GM23248 (cell line): ENCODE results near the gene GLRX. TPM values are rescaled to one million over a fixed set of nuclear protein-coding genes. Genes with fewer than 3 reads are reported as not detected.

Source experiments
- DNase-seq: peaks from one replicate; pipeline ENCODE4 v3.0.0-alpha.2; 2015
- H2AFZ ChIP-seq: fragments of 200-600 bp; sonication (generic); 2 replicates; pipeline ENCODE4 v1.6.1; 2016; ENCODE audit warnings: antibody characterized with exemption
- H3F3A ChIP-seq: fragments of 200-600 bp; sonication (generic); 2 replicates; pipeline ENCODE4 v1.6.1; 2016; ENCODE audit warnings: mild to moderate bottlenecking, antibody characterized with exemption, mixed run types; ENCODE audit not compliant: insufficient read depth
- H3K27ac ChIP-seq: fragments of 200-600 bp; sonication (generic); 2 replicates; pipeline ENCODE4 v1.5.1; 2016; ENCODE audit warnings: mild to moderate bottlenecking
- H3K27me3 ChIP-seq: fragments of 200-600 bp; sonication (generic); replicated peaks from 2 replicates; pipeline ENCODE4 v1.6.1; 2016; ENCODE audit warnings: mild to moderate bottlenecking; ENCODE audit not compliant: insufficient read depth
- H3K36me3 ChIP-seq: fragments of 200-600 bp; sonication (generic); 2 replicates; pipeline ENCODE4 v1.6.1; 2016; ENCODE audit warnings: low read depth, mild to moderate bottlenecking
- H3K4me1 ChIP-seq: fragments of 200-600 bp; sonication (generic); 2 replicates; pipeline ENCODE4 v1.6.1; 2016; ENCODE audit warnings: mild to moderate bottlenecking; ENCODE audit not compliant: insufficient read depth
- H3K4me2 ChIP-seq: fragments of 200-600 bp; sonication (generic); one replicate; pipeline ENCODE4 v1.6.1; 2016; ENCODE audit warnings: mild to moderate bottlenecking; ENCODE audit not compliant: unreplicated experiment
- H3K4me3 ChIP-seq: fragments of 200-600 bp; sonication (generic); 2 replicates; pipeline ENCODE4 v1.5.1; 2016; ENCODE audit warnings: mild to moderate bottlenecking
- H3K79me2 ChIP-seq: fragments of 200-600 bp; sonication (generic); 2 replicates; pipeline ENCODE4 v1.6.1; 2016; ENCODE audit warnings: mild to moderate bottlenecking; ENCODE audit not compliant: insufficient read depth
- H3K9ac ChIP-seq: fragments of 200-600 bp; sonication (generic); 2 replicates; pipeline ENCODE4 v1.6.1; 2016; ENCODE audit warnings: mild to moderate bottlenecking
- H3K9me2 ChIP-seq: fragments of 200-600 bp; sonication (generic); 2 replicates; pipeline ENCODE4 v1.6.1; 2016; ENCODE audit warnings: mixed run types, mild to moderate bottlenecking, moderate library complexity; ENCODE audit not compliant: insufficient read depth
- H3K9me3 ChIP-seq: fragments of 200-600 bp; sonication (generic); one replicate; pipeline ENCODE4 v1.6.1; 2017; ENCODE audit warnings: low read depth
- H4K20me1 ChIP-seq: fragments of 200-600 bp; sonication (generic); 2 replicates; pipeline ENCODE4 v1.6.0; 2016; ENCODE audit not compliant: insufficient read depth
- EZH2 ChIP-seq: fragments of 200-600 bp; sonication (generic); IDR thresholded peaks from 2 replicates; pipeline ENCODE4 v1.6.1; 2018; ENCODE audit warnings: antibody characterized with exemption, mild to moderate bottlenecking; ENCODE audit not compliant: insufficient read depth, poor library complexity, severe bottlenecking
- EZH2phosphoT487 ChIP-seq: fragments of 200-600 bp; sonication (generic); IDR thresholded peaks from 2 replicates; pipeline ENCODE4 v1.6.1; 2018; ENCODE audit warnings: antibody characterized with exemption, moderate library complexity, mild to moderate bottlenecking, low read depth; ENCODE audit not compliant: insufficient read depth
- WGBS, 2 experiments: methylation state at CpG; one replicate each; pipeline ENCODE4 v1.1.6; 2015 to 2017; ENCODE audit warnings: low lambda C conversion rate in 2 of 2, low coverage in 1 of 2; ENCODE audit errors: missing lambda C conversion rate in 2 of 2; 5-methylcytosine and 5-hydroxymethylcytosine counted together
- in situ Hi-C: fragments of 300-500 bp; cut with MboI; formaldehyde crosslinking; loops from 2 replicates; pipeline ENCODE4 v1.15.0; 2020
- polyA plus RNA-seq: library from polyadenylated mRNA; unstranded; fragments of >200 nt; fragmentation: Nextera tagmentation; extraction: Ambion mirVana; gene quantifications from 2 replicates; pipeline ENCODE4 v1.2.1, GENCODE V29; 2016
- total RNA-seq: library from RNA; depleted of rRNA; stranded (reverse); fragments of >200 nt; shearing (Covaris generic); gene quantifications from 2 replicates; pipeline ENCODE4 v1.2.3, GENCODE V29; 2014

GLRX gene
- total and polyA plus RNA-seq, 2 experiments from 2014 or later = 144 to 316 TPM

- Histone ChIP-seq H3K4me1 (peaks cover 27% of the 10 kb centered on the region), H3K9ac (peak overlapping the region; percentile 33), H2AFZ (peak overlapping the region; percentile 30), H3K9me2 (no peaks in the 10 kb centered on the region), H3K79me2 (no peaks in the 10 kb centered on the region), H3K36me3 (no peaks in the 10 kb centered on the region), H3F3A (peaks cover 8% of the 10 kb centered on the region; the same call in 1 of the 2 replicates), H3K27me3 (no peaks in the 10 kb centered on the region), H3K4me3 (no peak overlapping the region), H3K9me3 (no peaks in the 10 kb centered on the region), H4K20me1 (no peaks in the 10 kb centered on the region), H3K4me2 (peak overlapping the region; percentile 35), H3K27ac (peak overlapping the region; percentile 67)
- peak; percentile 91 for DNase-seq
- WGBS, 2 experiments = 50 to 58% methylated on average over 3 of the region's 3 CpGs
- TF ChIP-seq EZH2phosphoT487 = no peak
- in situ Hi-C loops = loop anchor here (10.0 kb wide), 1 partner anchor 184 kb away; no protein-coding TSS in a partner anchor
These were observed 26.2 kb upstream of the GLRX start for GRCh38 chr5:95848701-95849100.

GRCh38 chr5:95847261-95847592 is 24.7 kb upstream of the GLRX start:
- H2AFZ ChIP-seq = no peak overlapping the region
- H3K9ac ChIP-seq = no peak overlapping the region
- no peaks in the 10 kb centered on the region for H4K20me1 ChIP-seq
- no peaks in the 10 kb centered on the region for H3K9me2 ChIP-seq
- H3K36me3 ChIP-seq = no peaks in the 10 kb centered on the region
- no peak for DNase-seq
- H3F3A ChIP-seq = peaks cover 14% of the 10 kb centered on the region; the same call in 1 of the 2 replicates
- in situ Hi-C loops = loop anchor here (10.0 kb wide), 1 partner anchor 182 kb away; no protein-coding TSS in a partner anchor
- peaks cover 41% of the 10 kb centered on the region for H3K4me1 ChIP-seq
- no peaks in the 10 kb centered on the region for H3K27me3 ChIP-seq
- 6 to 19% methylated on average over 1 of the region's 1 CpG for WGBS, 2 experiments
- H3K4me2 ChIP-seq = no peak overlapping the region
- H3K4me3 ChIP-seq = no peak overlapping the region
- TF ChIP-seq EZH2phosphoT487 (no peak), EZH2 (no peak)
- H3K9me3 ChIP-seq = no peaks in the 10 kb centered on the region
- H3K79me2 ChIP-seq = no peaks in the 10 kb centered on the region
- H3K27ac ChIP-seq = no peak overlapping the region

- Histone ChIP-seq H3K9me3 (no peaks in the 10 kb centered on the region), H3K27me3 (no peaks in the 10 kb centered on the region), H3K27ac (no peak overlapping the region), H3F3A (peaks cover 17% of the 10 kb centered on the region), H3K9ac (no peak overlapping the region), H3K79me2 (no peaks in the 10 kb centered on the region), H3K4me3 (no peak overlapping the region), H3K36me3 (no peaks in the 10 kb centered on the region), H4K20me1 (no peaks in the 10 kb centered on the region), H3K9me2 (no peaks in the 10 kb centered on the region), H2AFZ (peak overlapping the region; percentile 15), H3K4me2 (no peak overlapping the region), H3K4me1 (peaks cover 44% of the 10 kb centered on the region)
- DNase-seq = peak; percentile 83
- TF ChIP-seq EZH2phosphoT487 (no peak), EZH2 (no peak)
- in situ Hi-C loops = loop anchor here (10.0 kb wide), 1 partner anchor 182 kb away; no protein-coding TSS in a partner anchor
- 79 to 81% methylated on average over 7 of the region's 7 CpGs for WGBS, 2 experiments
These were observed 24.2 kb upstream of the GLRX start for GRCh38 chr5:95846554-95847260.

GRCh38 chr5:95845391-95845790 is 22.9 kb upstream of the GLRX start:
- TF ChIP-seq EZH2phosphoT487 (no peak), EZH2 (no peak)
- no peaks in the 10 kb centered on the region for H3K9me2 ChIP-seq
- H4K20me1 ChIP-seq = no peaks in the 10 kb centered on the region
- H3K27me3 ChIP-seq = no peaks in the 10 kb centered on the region
- peaks cover 52% of the 10 kb centered on the region for H3K4me1 ChIP-seq
- no peak overlapping the region for H3K4me3 ChIP-seq
- H3K9me3 ChIP-seq = no peaks in the 10 kb centered on the region
- no peak overlapping the region for H3K9ac ChIP-seq
- peaks cover 26% of the 10 kb centered on the region for H3F3A ChIP-seq
- in situ Hi-C loops = loop anchor here (10.0 kb wide), 1 partner anchor 181 kb away; no protein-coding TSS in a partner anchor
- no peaks in the 10 kb centered on the region for H3K79me2 ChIP-seq
- DNase-seq = no peak
- H3K4me2 ChIP-seq = no peak overlapping the region
- WGBS, 2 experiments = 90 to 93% methylated on average over 3 of the region's 3 CpGs
- no peaks in the 10 kb centered on the region for H3K36me3 ChIP-seq
- H2AFZ ChIP-seq = no peak overlapping the region
- H3K27ac ChIP-seq = no peak overlapping the region
